HG03565 (cell line): Measurements from ENCODE around the gene ATPAF1.

Experiments used
- ATAC-seq: cut with Tn5 transposase; IDR thresholded peaks from one replicate; pipeline ENCODE4 v1.9.1; 2021; ENCODE audit warnings: mild to moderate bottlenecking, moderate library complexity; ENCODE audit not compliant: unreplicated experiment

Gene ATPAF1

GRCh38 chr1:46616277-46617107 is 51.7 kb downstream of the ATPAF1 start, which contains the start of gene MOB3C:
MOB3C (minus strand) TSS chr1:46616811; CDS start chr1:46613321, 3,490 bp downstream.
- peak; percentile 43 for ATAC-seq

- ATAC-seq: no peak
Measured at GRCh38 chr1:46615735-46616134, 52.4 kb downstream of the ATPAF1 start.

GRCh38 chr1:46615088-46615487 is 53.1 kb downstream of the ATPAF1 start:
- ATAC-seq: no peak

- ATAC-seq: no peak
Measured at GRCh38 chr1:46614604-46614984, 53.6 kb downstream of the ATPAF1 start.

- ATAC-seq: no peak
Measured at GRCh38 chr1:46613661-46614603, 54.2 kb downstream of the ATPAF1 start.

- no peak for ATAC-seq
Measured at GRCh38 chr1:46612937-46613660, 55.1 kb downstream of the ATPAF1 start.

- ATAC-seq: no peak
Measured at GRCh38 chr1:46611691-46612221, 56.4 kb downstream of the ATPAF1 start.

- no peak for ATAC-seq
Measured at GRCh38 chr1:46607345-46608130, 60.6 kb downstream of the ATPAF1 start.

- no peak for ATAC-seq
Measured at GRCh38 chr1:46606255-46606965, 61.8 kb downstream of the ATPAF1 start.

- no peak for ATAC-seq
Measured at GRCh38 chr1:46605232-46605631, 62.9 kb downstream of the ATPAF1 start.

- ATAC-seq: peak; percentile 90
Measured at GRCh38 chr1:46603858-46604549, 64.2 kb downstream of the ATPAF1 start, which contains the start of gene MKNK1. MKNK1 (minus strand) TSS chr1:46604268; CDS start chr1:46583327, 20,941 bp downstream.

- ATAC-seq: no peak
Measured at GRCh38 chr1:46603481-46603857, 64.7 kb downstream of the ATPAF1 start.

- ATAC-seq: no peak
Measured at GRCh38 chr1:46601257-46602007, 66.7 kb downstream of the ATPAF1 start.

- no peak for ATAC-seq
Measured at GRCh38 chr1:46599059-46599970, 68.8 kb downstream of the ATPAF1 start.

- ATAC-seq: no peak
Measured at GRCh38 chr1:46596846-46597245, 71.3 kb downstream of the ATPAF1 start.

GRCh38 chr1:46596036-46596435 is 72.1 kb downstream of the ATPAF1 start:
- ATAC-seq: no peak

- ATAC-seq: no peak
Measured at GRCh38 chr1:46595127-46595526, 73.0 kb downstream of the ATPAF1 start.
